Smooth muscle cell (in vitro differentiated cells): ENCODE measurements around the gene UBR3. TPM values are rescaled to one million over a fixed set of nuclear protein-coding genes. Genes with fewer than 3 reads are reported as not detected.

Source experiments
- DNase-seq: peaks from one replicate; lab custom pipeline; 2025; ENCODE audit not compliant: unreplicated experiment; lab: John Stamatoyannopoulos, UW
- H2AFZ ChIP-seq: fragments of 200-600 bp; sonication (generic); 2 replicates; pipeline ENCODE4 v1.6.0; 2016; ENCODE audit warnings: antibody characterized with exemption, low read depth, mild to moderate bottlenecking
- H3F3A ChIP-seq: fragments of 200-600 bp; sonication (generic); 2 replicates; pipeline ENCODE4 v1.6.0; 2017; ENCODE audit warnings: antibody characterized with exemption, low read depth
- H3K27ac ChIP-seq: fragments of 200-600 bp; sonication (generic); 2 replicates; pipeline ENCODE4 v1.5.1; 2016; ENCODE audit warnings: low read depth, mild to moderate bottlenecking
- H3K27me3 ChIP-seq: fragments of 200-600 bp; sonication (generic); 2 replicates; pipeline ENCODE4 v1.6.1; 2016; ENCODE audit warnings: low read depth, mild to moderate bottlenecking
- H3K36me3 ChIP-seq: fragments of 200-600 bp; sonication (generic); 2 replicates; pipeline ENCODE4 v1.5.1; 2016; ENCODE audit warnings: low read depth
- H3K4me1 ChIP-seq: fragments of 200-600 bp; sonication (generic); 2 replicates; pipeline ENCODE4 v1.5.1; 2016; ENCODE audit warnings: low read depth
- H3K4me2 ChIP-seq: fragments of 200-600 bp; sonication (generic); 2 replicates; pipeline ENCODE4 v1.6.0; 2016; ENCODE audit warnings: mild to moderate bottlenecking
- H3K4me3 ChIP-seq: fragments of 200-600 bp; sonication (generic); 2 replicates; pipeline ENCODE4 v1.5.1; 2016; ENCODE audit warnings: mild to moderate bottlenecking
- H3K79me2 ChIP-seq: fragments of 200-600 bp; sonication (generic); 2 replicates; pipeline ENCODE4 v1.6.0; 2016; ENCODE audit warnings: low read depth, mild to moderate bottlenecking
- H3K9ac ChIP-seq: fragments of 200-600 bp; sonication (generic); 2 replicates; pipeline ENCODE4 v1.6.0; 2016; ENCODE audit warnings: low read depth
- H3K9me3 ChIP-seq: fragments of 200-600 bp; sonication (generic); replicated peaks from 2 replicates; pipeline ENCODE4 v1.5.1; 2016; ENCODE audit warnings: low read depth
- H4K20me1 ChIP-seq: fragments of 200-600 bp; sonication (generic); 2 replicates; pipeline ENCODE4 v1.6.0; 2016; ENCODE audit warnings: low read depth
- WGBS: methylation state at CpG from one replicate; pipeline ENCODE4 v1.1.7; 2016; ENCODE audit warnings: low lambda C conversion rate; 5-methylcytosine and 5-hydroxymethylcytosine counted together
- polyA plus RNA-seq: library from polyadenylated mRNA; unstranded; fragments of >200 nt; fragmentation: Nextera tagmentation; extraction: Ambion mirVana; gene quantifications from 2 replicates; pipeline ENCODE4 v1.2.1, GENCODE V29; 2016
- total RNA-seq: library from RNA; depleted of rRNA; stranded (reverse); fragments of >200 nt; gene quantifications from 2 replicates; pipeline ENCODE4 v1.2.3, GENCODE V29; 2014
- TF ChIP-seq, protein P1 (sequence below): fragments of 200-600 bp; sonication (generic); IDR thresholded peaks from 2 replicates; pipeline ENCODE4 v1.5.1; 2017; ENCODE audit warnings: borderline replicate concordance, mild to moderate bottlenecking, antibody characterized with exemption; ENCODE audit not compliant: insufficient read depth, poor library complexity, severe bottlenecking

Gene UBR3
- total and polyA plus RNA-seq, 2 experiments from 2014 or later = 7.0 to 35.1 TPM

GRCh38 chr2:169982929-169983328 lies 155.7 kb downstream of the UBR3 start:
- WGBS = 6% methylated on average over 1 of the region's 1 CpG
- Histone ChIP-seq H3K36me3 (no peaks in the 10 kb centered on the region), H3K27ac (no peak overlapping the region), H3K4me2 (no peak overlapping the region), H2AFZ (no peak overlapping the region), H3K4me3 (no peak overlapping the region), H3K27me3 (no peaks in the 10 kb centered on the region), H3K9ac (no peak overlapping the region), H4K20me1 (no peaks in the 10 kb centered on the region), H3K79me2 (no peaks in the 10 kb centered on the region), H3F3A (no peaks in the 10 kb centered on the region), H3K9me3 (no peaks in the 10 kb centered on the region), H3K4me1 (no peaks in the 10 kb centered on the region)
- no peak for DNase-seq
- TF ChIP-seq, protein P1, sequence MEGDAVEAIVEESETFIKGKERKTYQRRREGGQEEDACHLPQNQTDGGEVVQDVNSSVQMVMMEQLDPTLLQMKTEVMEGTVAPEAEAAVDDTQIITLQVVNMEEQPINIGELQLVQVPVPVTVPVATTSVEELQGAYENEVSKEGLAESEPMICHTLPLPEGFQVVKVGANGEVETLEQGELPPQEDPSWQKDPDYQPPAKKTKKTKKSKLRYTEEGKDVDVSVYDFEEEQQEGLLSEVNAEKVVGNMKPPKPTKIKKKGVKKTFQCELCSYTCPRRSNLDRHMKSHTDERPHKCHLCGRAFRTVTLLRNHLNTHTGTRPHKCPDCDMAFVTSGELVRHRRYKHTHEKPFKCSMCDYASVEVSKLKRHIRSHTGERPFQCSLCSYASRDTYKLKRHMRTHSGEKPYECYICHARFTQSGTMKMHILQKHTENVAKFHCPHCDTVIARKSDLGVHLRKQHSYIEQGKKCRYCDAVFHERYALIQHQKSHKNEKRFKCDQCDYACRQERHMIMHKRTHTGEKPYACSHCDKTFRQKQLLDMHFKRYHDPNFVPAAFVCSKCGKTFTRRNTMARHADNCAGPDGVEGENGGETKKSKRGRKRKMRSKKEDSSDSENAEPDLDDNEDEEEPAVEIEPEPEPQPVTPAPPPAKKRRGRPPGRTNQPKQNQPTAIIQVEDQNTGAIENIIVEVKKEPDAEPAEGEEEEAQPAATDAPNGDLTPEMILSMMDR = no peak

DNA sequence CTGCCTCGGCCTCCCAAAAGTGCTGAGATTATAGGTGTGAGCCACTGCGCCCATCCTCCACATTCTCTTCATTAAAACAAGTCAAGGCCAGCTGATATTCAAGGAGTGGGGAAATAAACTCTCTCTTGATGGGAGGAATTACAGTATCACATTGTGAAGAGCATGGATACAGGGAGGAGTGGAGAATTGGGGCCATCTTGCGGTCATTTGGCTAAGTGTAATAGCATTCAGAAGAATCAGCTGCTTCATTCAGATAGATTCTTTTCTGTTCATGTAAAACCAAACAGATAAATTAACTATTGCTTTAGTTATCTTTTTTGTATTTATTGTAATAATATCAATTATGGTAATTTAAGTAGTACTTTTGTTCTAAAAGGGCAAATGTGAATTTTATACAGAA lies 156.3 kb downstream of the UBR3 start:
- Histone ChIP-seq H3F3A (no peaks in the 10 kb centered on the region), H3K36me3 (no peaks in the 10 kb centered on the region), H3K4me3 (no peak overlapping the region), H4K20me1 (no peaks in the 10 kb centered on the region), H3K9ac (no peak overlapping the region), H2AFZ (no peak overlapping the region), H3K27ac (no peak overlapping the region), H3K79me2 (no peaks in the 10 kb centered on the region), H3K4me2 (no peak overlapping the region), H3K9me3 (no peaks in the 10 kb centered on the region), H3K27me3 (no peaks in the 10 kb centered on the region), H3K4me1 (no peaks in the 10 kb centered on the region)
- no peak for DNase-seq
- TF ChIP-seq, protein P1 = no peak
- whole genome bisulfite sequencing = 93% methylated on average over 3 of the region's 3 CpGs

- H3K27me3 ChIP-seq = no peaks in the 10 kb centered on the region
- no peaks in the 10 kb centered on the region for H3K4me1 ChIP-seq
- no peaks in the 10 kb centered on the region for H3K36me3 ChIP-seq
- H3K9me3 ChIP-seq = no peaks in the 10 kb centered on the region
- no peaks in the 10 kb centered on the region for H3K79me2 ChIP-seq
- no peaks in the 10 kb centered on the region for H4K20me1 ChIP-seq
- no peak overlapping the region for H3K9ac ChIP-seq
- DNase-seq = no peak
- H3K27ac ChIP-seq = no peak overlapping the region
- H3K4me3 ChIP-seq = no peak overlapping the region
- no peak overlapping the region for H3K4me2 ChIP-seq
- TF ChIP-seq, protein P1 = no peak
- no peak overlapping the region for H2AFZ ChIP-seq
- H3F3A ChIP-seq = no peaks in the 10 kb centered on the region
Observed at GRCh38 chr2:169984145-169984544, 156.9 kb downstream of the UBR3 start.

DNA sequence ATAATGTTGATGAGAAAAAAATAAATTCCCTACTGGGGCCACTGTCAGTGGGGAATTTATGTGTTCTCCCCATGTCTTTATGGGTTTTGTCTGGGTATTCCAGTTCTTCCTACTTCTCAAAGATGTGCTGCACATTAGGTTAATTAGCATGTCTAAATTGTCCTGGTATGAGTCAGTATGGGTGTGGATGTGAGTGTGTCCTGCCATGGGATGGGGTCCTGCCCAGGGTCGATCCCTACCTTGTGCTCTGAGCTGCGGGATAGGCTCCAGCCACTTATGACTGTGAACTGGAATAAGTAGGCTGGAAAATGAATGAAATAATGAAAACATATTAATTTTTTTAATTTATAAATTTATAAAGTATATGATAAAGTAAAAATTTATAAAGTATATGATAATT lies 167.5 kb downstream of the UBR3 start:
- Histone ChIP-seq H3K4me3 (no peak overlapping the region), H3K27ac (no peak overlapping the region), H3K4me1 (no peaks in the 10 kb centered on the region), H3K4me2 (no peak overlapping the region), H3K27me3 (no peaks in the 10 kb centered on the region), H3K79me2 (no peaks in the 10 kb centered on the region), H4K20me1 (no peaks in the 10 kb centered on the region), H3F3A (peaks cover 3% of the 10 kb centered on the region), H3K9ac (no peak overlapping the region), H3K9me3 (no peaks in the 10 kb centered on the region), H2AFZ (no peak overlapping the region), H3K36me3 (peaks cover under 1% of the 10 kb centered on the region)
- TF ChIP-seq, protein P1 = no peak
- 93% methylated on average over 2 of the region's 2 CpGs for WGBS
- no peak for DNase-seq
